Activated T-helper 1 cell treated with Interleukin-2 at 50 U/mL for 16 hours (primary cell): ENCODE measurements around the gene GAGE12C.
"Not testable (repeated sequence)": the region's sequence is repeated elsewhere in the genome, so short reads cannot be mapped to it uniquely, and the experiment has no call there.

ENCODE experiments used
- DNase-seq: peaks from one replicate; pipeline ENCODE4 v3.0.0-alpha.2; 2020; ENCODE audit warnings: low read depth

GAGE12C gene, protein sequence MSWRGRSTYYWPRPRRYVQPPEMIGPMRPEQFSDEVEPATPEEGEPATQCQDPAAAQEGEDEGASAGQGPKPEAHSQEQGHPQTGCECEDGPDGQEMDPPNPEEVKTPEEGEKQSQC

DNA sequence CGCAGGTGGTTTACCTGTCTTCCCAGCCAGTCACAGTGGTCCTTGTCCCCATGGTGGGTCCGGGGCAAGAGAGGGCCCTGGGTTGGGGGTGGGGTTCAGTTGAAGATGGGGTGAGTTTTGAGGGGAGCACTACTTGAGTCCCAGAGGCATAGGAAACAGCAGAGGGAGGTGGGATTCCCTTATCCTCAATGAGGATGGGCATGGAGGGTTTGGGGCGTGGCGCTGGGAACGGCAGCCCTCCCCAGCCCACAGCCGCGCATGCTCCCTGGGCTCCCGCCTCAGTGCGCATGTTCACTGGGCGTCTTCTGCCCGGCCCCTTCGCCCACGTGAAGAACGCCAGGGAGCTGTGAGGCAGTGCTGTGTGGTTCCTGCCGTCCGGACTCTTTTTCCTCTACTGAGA lies at the start of gene GAGE12C:
Gene GAGE12C, plus strand, starts transcription at position 301 of the 400 bp plus-strand sequence. CDS start 1,155 bp downstream, outside the sequence.
- not testable (repeated sequence) for DNase-seq

DNA sequence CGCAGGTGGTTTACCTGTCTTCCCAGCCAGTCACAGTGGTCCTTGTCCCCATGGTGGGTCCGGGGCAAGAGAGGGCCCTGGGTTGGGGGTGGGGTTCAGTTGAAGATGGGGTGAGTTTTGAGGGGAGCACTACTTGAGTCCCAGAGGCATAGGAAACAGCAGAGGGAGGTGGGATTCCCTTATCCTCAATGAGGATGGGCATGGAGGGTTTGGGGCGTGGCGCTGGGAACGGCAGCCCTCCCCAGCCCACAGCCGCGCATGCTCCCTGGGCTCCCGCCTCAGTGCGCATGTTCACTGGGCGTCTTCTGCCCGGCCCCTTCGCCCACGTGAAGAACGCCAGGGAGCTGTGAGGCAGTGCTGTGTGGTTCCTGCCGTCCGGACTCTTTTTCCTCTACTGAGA lies 9.5 kb downstream of the GAGE12C start, which contains the start of gene GAGE12D:
Gene GAGE12D, plus strand, starts transcription at position 301 of the 400 bp plus-strand sequence. CDS start 1,155 bp downstream, outside the sequence.
- DNase-seq, result not testable (repeated sequence)

DNA sequence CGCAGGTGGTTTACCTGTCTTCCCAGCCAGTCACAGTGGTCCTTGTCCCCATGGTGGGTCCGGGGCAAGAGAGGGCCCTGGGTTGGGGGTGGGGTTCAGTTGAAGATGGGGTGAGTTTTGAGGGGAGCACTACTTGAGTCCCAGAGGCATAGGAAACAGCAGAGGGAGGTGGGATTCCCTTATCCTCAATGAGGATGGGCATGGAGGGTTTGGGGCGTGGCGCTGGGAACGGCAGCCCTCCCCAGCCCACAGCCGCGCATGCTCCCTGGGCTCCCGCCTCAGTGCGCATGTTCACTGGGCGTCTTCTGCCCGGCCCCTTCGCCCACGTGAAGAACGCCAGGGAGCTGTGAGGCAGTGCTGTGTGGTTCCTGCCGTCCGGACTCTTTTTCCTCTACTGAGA lies 19.0 kb downstream of the GAGE12C start, which contains the start of gene GAGE12E:
Gene GAGE12E, plus strand, starts transcription at position 301 of the 400 bp plus-strand sequence. CDS start 1,155 bp downstream, outside the sequence.
- DNase-seq, result not testable (repeated sequence)

DNA sequence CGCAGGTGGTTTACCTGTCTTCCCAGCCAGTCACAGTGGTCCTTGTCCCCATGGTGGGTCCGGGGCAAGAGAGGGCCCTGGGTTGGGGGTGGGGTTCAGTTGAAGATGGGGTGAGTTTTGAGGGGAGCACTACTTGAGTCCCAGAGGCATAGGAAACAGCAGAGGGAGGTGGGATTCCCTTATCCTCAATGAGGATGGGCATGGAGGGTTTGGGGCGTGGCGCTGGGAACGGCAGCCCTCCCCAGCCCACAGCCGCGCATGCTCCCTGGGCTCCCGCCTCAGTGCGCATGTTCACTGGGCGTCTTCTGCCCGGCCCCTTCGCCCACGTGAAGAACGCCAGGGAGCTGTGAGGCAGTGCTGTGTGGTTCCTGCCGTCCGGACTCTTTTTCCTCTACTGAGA lies 28.6 kb downstream of the GAGE12C start, which contains the start of gene GAGE12F:
Gene GAGE12F, plus strand, starts transcription at position 301 of the 400 bp plus-strand sequence. CDS start 1,155 bp downstream, outside the sequence.
- not testable (repeated sequence) for DNase-seq

DNA sequence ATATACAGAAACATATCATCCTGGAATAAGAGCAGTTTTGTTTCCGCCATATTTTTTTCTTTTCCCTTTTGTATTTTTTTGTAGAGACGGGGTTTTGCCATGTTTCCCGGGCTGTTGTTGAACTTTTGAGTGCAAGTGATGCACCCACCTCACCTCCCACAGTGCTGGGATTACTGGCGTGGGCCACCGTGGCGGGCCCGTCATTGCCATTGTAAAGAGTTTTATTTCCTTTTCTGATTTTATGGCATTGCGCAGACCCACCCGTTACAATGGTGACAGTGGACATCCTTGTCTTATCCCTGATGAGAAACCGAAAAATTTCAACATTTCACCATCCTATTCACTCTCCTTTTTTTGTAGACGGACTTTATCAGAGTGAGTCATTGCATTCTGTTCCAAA lies 36.8 kb downstream of the GAGE12C start:
- not testable (repeated sequence) for DNase-seq

DNA sequence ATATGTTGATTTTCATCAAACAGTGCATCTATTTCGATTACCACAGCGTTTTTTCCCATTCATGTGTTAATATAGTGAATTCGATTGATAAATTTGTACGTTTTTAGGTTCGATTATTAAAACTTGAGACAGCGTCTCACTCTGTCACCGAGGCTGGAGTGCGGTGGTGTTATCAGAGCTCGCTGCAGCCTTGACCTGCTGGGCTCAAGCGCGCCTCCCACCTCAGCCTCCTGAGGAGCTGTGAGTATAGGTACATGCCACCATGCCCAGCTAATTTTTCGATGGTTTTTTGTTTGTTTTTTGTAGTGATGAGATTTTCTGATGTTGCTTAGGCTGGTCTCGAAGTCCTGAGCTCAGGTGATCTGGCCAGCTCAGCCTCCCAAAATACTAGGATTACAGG lies 37.2 kb downstream of the GAGE12C start:
- DNase-seq, result not testable (repeated sequence)

DNA sequence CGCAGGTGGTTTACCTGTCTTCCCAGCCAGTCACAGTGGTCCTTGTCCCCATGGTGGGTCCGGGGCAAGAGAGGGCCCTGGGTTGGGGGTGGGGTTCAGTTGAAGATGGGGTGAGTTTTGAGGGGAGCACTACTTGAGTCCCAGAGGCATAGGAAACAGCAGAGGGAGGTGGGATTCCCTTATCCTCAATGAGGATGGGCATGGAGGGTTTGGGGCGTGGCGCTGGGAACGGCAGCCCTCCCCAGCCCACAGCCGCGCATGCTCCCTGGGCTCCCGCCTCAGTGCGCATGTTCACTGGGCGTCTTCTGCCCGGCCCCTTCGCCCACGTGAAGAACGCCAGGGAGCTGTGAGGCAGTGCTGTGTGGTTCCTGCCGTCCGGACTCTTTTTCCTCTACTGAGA lies 38.1 kb downstream of the GAGE12C start, which contains the start of gene GAGE12G:
Gene GAGE12G, plus strand, starts transcription at position 301 of the 400 bp plus-strand sequence. CDS start 1,155 bp downstream, outside the sequence.
- not testable (repeated sequence) for DNase-seq

DNA sequence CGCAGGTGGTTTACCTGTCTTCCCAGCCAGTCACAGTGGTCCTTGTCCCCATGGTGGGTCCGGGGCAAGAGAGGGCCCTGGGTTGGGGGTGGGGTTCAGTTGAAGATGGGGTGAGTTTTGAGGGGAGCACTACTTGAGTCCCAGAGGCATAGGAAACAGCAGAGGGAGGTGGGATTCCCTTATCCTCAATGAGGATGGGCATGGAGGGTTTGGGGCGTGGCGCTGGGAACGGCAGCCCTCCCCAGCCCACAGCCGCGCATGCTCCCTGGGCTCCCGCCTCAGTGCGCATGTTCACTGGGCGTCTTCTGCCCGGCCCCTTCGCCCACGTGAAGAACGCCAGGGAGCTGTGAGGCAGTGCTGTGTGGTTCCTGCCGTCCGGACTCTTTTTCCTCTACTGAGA lies 47.7 kb downstream of the GAGE12C start, which contains the start of gene GAGE12H:
Gene GAGE12H, plus strand, starts transcription at position 301 of the 400 bp plus-strand sequence. CDS start 1,155 bp downstream, outside the sequence.
- DNase-seq, result not testable (repeated sequence)
